ENCODE data around the gene FUT2.
"Not testable (repeated sequence)": the region's sequence is repeated elsewhere in the genome, so short reads cannot be mapped to it uniquely, and the experiment has no call there.

Gene FUT2

DNA sequence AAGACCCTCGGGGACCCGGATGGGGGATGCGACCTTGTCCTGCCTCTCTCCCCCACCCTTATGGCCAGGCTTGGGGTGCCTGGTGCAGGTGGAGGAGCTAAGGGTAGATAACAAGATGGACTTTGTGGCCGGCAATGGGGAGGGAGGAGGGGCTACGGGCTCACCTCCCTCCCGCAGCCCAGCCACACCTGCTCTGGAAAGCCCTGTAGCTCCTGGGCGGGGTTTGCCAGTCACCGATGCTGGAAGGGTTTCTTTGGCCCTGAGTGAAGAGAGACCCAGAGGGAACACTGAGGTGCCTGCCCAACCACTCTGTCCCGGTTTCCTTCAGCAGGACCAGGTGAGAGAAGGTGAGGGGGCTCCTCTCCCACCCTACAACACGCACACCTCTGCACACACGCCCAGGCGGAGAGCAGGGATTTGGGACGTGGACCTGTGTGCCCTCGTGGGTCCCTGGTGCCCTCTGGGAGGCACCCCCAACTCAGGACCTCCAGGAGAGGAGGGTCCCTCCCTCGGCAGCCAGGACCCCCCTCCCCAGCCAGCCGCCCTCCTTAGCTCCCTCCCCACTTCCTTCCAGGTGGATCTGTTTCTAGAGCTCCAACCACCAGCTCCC lies at the start of gene FUT2:
Gene FUT2, plus strand, starts transcription at position 229 of the 610 bp plus-strand sequence. CDS start 6,986 bp downstream, outside the sequence.
- no peak for DNase-seq (ENCODE audit: low spot score)

DNA sequence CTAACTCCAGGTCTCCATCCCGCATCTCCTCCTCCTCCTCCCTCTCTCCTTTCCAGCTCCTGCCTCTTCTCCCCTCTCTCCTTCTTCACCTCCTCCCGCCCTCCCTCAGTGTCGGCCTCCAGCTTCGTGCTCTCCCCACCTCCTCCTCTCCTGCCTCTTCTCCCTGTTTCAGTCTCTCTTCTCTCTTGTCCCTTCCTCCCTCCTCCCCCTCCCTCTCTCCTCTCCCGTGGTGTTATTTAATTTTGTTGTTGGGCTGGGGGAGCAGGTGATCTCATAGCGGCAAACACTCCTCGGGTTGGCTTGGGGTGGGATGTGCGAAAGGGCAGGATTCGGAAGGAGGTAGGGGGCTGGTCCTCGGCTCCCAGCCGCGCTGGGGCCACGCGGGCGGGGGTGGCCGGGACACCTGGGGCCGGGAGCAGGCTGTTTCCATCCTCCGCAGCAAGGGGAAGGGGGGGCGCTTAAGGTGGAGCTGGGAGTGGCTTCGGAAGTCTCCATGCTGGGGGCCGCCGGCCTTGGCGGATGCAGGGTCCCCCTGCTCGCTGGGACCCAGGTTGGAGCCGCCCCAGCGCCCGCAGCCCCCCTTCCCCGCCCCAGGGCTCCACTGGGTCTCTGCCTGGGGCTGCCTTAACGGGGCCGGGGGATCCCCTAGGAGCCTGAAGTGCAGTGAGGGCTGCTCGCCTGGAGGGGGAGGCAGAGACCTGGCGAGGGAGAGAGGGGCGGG lies 49.6 kb upstream of the FUT2 start, which contains the start of gene CA11:
Gene CA11, minus strand, starts transcription at position 187 of the 721 bp plus-strand sequence. CDS start 555 bp downstream, outside the sequence.
- DNase-seq (ENCODE audit: low spot score): peak; percentile 86

DNA sequence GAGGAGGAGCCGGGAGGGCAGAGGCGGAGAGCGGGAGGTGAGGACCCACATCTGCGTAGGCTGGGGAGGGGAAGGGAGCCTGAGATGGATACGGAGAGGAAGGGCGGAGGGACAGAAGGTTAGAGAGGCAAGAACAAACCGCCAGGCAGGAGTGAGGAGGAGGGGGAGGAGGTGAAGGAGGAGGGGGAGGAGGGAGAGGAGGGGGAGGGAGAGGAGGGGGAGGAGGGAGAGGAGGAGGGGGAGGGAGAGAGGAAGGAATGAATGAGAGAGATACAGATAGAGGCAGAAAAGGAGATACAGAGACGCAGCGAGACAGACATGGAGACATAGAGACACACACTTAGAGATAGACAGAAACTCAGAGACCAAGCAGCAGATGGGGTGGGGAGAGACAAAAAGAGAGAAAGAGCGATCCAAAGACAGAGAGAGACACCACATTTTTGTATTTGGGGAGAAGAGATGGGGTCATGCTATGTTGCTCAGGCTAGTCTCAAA lies 49.0 kb upstream of the FUT2 start:
- DNase-seq (ENCODE audit: low spot score): no peak

DNA sequence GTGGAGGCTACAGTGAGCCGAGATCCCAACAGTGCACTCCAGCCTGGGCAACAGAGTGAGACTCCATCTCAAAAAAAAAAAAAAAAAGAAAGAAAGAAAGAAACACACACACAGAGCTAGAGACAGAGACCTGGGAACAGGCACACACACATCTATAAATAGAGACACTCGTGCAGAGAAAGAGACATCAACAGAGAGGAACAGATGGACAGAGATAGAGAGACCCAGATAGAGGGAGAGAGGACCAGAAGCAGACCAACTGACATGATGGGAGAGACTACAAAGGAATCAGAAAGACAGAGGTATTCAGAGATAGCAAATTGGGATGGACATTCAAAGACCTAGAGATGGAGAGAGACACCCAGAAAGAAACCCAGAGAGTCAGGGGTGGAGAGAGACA lies 47.6 kb upstream of the FUT2 start:
- no peak for DNase-seq (ENCODE audit: low spot score)

DNA sequence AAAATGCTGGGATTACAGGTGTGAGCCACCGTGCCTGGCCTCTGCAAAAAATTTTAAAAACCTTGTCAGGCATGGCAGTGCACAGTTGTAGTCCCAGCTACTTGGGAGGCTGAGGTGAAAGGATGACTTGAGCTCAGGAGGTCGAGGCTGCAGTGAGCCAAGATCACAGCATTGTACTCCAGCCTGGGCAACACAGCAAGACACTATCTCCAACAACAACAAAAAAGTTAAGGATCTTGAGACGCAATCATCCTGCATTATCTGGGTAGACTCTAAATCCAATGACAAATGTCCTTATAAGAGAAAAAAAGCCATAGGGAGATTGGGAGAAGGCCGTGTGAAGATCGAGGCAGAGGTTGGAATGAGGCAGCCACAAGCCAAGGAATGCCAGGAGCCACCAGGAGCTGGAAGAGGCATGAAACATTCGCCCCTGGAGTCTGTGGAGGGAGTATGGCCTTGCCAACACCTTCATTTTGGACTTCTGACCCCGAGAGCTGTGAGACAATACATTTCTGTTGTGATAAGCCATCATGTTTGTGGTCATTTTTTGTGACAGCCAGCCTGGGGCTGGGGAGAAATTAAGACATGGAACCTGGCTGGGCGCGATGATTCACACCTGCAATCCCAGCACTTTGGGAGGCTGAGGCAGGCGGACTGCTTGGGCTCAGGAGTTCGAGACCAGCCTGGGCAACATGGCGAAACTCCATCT lies 44.6 kb upstream of the FUT2 start:
- DNase-seq (ENCODE audit: low spot score): no peak

DNA sequence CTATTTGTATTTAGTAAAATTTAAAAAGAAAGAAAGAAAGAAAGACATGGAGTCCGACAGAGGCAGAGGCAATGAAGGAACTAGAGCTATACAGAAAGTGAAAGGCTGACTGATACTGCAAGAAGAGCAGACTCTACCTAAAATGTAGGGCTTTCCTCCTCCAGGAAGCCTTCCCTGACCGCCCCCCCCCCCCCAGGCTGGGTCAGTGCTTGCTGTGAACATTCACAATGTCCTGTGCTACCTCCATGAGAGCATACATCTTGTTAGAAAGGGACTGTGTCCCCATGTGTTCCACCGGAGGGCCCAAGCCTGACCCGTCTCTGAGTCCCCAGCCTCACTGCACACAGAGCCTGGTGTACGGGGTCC lies 44.1 kb upstream of the FUT2 start:
- DNase-seq (ENCODE audit: low spot score): no peak

DNA sequence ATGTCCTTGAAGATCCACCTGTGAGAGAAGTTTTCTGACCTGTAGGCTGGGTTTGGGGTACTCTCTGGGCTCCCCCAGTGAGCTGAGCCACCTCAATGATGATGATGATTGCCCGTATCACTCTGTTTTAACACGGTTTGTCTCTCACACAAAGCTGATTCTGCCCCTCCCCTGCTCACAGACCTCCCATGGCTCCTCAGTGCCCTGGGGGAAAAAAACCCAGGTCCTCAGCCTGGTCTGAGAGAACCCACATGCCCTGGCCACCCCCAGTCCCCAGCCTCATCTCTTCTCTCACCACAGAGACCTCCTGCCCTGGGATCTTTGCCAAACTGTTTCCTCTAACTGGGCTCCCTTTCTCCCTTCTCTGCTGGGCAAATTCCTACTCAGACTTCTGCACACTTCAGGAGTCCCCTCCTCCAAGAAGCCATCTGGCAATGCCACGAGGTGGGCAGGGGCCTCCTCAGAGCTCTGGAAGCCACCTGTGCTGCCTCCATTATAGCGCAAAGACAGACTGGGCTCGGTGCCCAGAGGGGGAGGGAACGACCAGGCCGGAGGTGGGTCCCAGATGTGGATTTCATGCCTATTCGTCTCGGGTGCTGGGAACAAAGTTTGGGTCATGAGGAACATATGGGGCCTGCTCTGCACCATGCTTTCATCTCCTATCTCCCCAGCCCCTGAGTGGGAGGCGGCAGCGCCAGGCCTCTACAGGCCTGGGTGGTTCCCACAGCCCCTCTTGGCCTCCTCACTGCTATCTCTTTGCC lies 41.3 kb upstream of the FUT2 start:
- DNase-seq (ENCODE audit: low spot score): no peak

DNA sequence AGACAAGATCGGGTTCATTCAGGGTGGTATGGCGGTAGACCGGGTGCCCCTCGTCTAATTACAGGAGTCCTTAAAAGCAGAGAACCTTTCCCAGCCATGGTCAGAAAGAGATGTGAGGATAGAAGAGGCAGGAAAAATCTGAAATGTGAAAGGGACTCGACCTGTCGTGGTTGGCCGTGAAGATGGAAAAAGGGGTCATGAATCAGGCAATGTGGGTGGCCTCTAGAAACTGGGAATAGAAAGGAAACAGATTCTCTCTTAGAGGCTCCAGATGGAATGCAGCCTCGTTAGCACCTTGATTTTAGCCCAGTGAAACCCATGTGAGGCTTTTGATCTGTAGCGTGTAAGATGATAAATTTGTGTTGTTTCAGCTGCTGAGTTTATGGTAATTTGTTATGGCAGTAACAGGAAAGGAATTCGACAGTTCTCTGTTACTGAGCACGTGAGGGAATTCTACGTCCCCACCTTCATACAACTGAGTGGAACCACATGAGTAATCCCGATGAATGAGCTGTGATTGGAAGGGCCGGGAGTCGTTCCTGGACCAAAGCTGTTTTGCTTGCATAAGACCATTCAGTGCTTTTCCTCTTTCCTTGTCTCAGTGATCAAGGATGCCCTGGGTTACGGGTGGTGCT lies 38.8 kb upstream of the FUT2 start:
- peak; percentile 73 for DNase-seq (ENCODE audit: low spot score)

DNA sequence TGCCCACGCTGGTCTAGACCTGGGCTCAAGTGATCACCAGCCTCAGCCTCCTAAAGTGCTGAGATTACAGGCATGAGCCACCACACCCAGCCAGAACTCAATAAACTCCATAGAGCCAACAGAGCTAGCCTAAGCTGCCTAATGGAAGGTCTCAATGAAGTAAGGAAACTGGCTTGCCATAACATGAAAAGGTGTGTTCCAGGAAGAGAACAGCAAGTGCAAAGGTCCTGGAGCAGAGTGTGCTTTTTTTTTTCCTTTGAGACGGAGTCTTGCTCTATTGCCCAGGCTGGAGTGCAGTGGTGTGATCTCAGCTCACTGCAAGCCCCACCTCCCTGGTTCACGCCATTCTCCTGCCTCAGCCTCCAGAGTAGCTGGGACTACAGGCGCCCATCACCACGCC lies 37.9 kb upstream of the FUT2 start:
- not testable (repeated sequence) for DNase-seq (ENCODE audit: low spot score)

DNA sequence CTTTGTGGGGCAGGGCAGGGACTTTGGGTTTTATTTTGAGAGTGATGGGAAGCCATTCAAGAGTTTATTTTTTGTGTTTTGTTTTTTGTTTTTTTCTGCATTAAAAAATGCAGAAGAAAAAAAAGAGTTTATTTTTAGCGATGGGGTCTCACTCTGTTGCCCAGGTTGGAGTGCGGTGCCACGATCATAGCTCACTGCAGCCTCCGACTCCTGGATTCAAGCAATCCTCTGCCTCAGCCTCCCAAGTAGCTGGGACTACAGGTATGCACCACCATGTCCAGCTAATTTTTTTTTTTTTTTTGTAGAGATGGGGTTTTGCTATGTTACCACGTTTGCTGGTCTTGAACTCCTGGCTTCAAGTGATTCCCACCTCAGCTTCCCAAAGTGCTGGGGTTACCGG lies 37.3 kb upstream of the FUT2 start:
- no peak for DNase-seq (ENCODE audit: low spot score)

DNA sequence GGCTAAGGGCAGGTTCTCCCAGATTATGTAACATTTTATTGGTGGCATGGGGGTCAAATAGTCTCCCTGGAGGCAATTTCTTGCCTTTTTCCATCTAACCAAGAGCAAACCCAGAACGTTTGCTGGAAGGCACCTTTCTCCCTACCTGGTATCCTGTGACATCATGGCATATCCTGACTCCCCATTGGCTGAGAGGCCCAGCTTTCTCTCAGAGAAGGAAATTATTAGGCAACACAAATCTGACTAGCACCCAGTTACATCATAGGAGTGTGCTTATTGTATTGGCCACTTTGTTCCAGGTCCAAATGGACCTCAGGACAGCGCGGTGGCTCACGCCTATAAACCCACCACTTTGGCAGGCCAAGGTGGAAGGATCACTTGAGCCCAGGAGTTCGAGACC lies 36.0 kb upstream of the FUT2 start:
- no peak for DNase-seq (ENCODE audit: low spot score)

DNA sequence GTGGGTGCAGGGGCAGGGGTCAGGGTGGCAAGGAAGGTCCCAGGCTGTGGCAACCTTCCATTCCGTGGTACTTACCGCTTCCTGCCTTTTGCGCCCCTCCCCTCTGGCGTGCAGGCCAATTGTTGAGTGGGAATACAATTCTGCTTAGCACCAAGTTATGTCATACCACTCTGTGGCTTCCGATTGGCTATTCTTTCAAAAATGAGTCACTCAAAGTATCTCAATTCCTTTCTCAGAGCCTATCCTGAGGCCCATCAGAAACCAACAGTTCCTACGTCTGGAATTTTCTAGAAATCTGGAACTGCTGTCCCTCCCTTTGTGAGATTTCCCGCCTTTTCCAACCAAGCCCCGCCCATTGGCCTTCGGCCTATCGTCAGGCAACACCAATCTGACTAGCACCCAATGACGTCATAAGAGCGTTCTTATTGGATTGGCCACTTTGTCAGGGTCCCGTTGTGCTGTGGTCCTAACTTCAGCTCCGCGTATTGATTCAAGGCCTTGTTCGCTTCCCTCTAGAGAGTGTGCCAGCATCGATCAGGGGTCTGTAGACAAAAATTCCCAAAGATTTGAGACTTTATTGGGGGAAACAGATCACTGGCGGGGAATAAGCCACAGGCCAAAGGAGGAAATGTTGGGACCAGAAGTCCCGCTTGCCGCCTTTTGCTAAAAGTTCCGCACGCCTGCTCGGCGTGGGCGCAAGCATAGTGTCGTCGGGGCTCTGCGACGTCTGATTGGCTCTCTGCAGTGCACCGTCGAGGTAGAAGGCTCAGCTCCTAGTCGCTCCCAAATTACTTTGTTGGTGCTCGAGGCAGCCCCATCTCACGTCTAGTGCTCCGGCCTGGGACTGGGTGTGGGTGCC lies 34.7 kb upstream of the FUT2 start:
- peak; percentile 87 for DNase-seq (ENCODE audit: low spot score)

DNA sequence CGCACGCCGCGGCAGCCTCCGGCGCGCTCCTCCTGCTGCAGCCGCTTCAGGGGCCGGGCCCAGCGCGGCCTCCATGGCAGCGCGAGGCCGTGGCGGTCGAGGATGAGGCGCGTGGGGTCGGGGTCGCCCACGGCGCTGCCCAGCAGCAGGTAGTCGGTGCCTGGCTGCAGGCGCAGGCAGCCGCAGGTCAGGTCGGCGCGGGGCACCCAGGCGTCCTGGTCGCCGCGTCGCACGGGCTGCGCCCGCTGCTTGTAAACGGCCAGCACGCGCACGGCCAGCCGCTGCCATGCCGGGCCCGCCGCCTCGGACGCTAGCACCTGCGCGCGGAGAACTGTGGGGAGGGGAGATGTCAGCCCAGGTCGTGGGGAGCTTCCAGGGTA lies 34.1 kb upstream of the FUT2 start:
- DNase-seq (ENCODE audit: low spot score): no peak

DNA sequence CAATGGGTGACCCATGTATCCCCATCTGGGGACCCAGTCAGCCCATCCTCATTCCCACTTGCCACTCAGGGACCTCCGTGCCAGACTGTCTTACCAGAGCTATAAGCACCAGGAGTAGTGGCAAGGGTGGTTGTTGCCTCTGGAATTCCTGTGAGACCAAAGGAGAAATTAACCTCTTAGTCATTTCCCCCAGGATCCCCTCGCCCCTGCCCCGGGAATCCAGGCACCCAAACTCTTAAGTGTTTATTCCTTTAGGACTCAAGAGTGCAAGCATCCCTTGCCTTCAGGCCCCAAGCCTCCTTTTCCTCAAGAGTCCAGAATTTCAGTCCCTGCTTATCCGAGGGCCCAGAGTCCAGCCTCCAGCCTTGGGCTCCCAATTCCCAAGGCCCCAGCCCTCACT lies 32.1 kb upstream of the FUT2 start:
- DNase-seq (ENCODE audit: low spot score): no peak

DNA sequence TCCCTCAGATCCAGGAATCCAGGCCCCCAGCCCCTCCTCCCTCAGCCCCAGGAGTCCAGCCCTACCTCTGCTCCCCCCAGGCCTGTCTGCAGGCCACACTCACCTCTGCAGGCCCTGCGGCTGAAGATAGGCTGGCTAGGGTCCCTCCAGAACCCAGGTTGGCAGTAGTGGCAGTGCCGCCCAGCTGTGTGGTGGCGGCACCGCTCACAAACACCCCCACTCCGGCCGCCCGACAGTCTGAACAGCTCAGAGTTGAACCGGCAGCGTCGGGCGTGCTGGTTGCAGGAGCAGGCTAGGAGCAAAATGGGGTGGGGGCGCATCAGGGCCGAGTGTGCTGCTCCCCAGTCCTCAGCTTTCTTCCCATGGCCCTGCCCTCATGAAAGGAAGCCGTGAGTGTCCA lies 31.3 kb upstream of the FUT2 start:
- no peak for DNase-seq (ENCODE audit: low spot score)

DNA sequence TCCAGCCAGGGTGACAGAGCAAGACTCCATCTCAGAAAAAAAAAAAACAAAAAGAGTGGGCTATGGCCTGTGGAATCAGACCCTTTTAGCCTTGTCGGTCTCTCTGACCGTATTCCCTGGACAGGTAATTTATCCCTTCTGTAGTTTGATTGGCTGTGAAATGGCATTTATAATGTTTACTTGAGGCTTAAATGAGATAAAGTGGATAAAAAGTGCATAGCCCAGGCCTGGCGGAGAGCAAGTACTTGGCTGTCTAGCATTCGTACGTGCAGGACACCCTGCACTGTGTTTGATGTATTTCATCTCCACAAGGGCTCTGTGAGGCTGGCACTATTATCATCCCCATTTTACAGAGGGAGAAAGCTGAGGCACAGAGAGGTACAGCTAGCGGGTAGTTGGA lies 30.0 kb upstream of the FUT2 start:
- no peak for DNase-seq (ENCODE audit: low spot score)

DNA sequence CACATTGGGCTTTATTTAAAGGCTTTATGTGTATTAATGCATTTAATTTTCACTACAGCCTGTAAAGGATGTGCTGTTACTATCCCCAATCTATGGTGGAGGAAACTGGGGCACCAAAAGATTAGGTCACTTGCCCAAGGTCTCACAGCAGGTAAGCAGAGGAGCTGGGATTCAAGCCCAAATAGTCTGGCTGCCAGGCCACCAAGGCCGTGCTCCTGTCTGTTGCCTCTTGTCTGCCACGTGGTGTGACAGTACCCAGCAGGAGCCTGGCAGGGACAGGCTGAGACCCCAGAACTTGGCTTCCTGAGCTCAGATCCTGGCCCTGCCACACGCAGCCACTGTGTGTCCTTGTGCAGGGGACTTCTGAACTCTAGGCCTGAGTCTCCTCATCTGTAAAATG lies 27.4 kb upstream of the FUT2 start:
- no peak for DNase-seq (ENCODE audit: low spot score)

DNA sequence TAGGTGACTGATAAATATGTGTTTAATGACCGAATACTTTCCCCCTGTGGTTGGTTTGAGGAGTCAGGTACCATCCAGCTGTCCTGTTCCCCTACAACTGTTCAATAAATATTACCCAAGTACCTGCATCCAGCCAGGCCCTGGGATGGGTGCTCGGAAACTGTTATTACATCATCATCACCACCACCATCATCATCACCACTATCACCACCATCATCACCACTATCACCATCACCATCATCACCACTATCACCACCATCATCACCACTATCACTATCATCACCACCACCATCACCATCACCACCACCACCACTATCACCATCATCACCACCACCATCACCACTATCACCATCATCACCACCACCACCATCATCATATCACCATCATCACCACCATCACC lies 27.0 kb upstream of the FUT2 start:
- no peak for DNase-seq (ENCODE audit: low spot score)

DNA sequence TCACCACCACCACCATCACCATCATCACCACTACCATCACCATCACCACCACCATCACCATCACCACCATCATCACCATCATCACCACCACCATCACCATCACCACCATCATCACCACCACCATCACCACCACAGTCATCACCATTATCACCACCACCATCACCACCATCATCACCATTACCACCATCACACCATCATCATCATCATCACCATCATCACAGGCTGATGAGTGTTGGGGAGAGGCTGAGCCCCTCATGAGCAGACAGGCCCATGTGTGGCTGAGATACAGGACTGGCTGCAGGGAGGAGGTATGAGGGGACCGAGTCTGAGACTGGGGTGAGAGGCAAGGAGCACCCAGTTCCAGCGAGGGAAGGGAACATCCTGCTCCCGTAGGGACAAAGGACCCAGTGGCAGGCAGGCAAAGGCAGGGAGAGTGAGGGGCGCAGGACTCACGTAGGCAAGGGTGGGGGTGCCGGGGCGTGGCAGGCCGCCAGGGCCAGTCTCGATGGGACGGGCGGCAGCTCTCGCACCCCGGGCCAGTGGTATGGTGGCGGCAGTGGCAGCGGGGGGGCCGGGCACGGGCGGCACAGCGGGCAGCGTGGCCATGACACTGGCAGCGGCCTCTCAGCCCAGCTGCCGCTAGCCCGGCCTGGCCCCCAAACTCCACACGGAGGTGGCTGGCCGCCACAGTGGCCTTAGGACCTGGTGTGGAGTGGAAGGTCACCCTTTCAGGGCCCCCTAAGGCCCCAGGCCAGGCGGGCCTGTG lies 25.7 kb upstream of the FUT2 start:
- DNase-seq (ENCODE audit: low spot score): no peak

Measured in RKO (cell line).